Keratinocyte (primary cell): ENCODE data around the gene CASP9.
"Not testable (repeated sequence)": the region's sequence is repeated elsewhere in the genome, so short reads cannot be mapped to it uniquely, and the experiment has no call there.

Experiments
- EZH2 ChIP-seq: IDR thresholded peaks from one replicate; pipeline ENCODE4 v1.6.1; 2012; ENCODE audit warnings: inconsistent platforms, mild to moderate bottlenecking, low read length, moderate library complexity
- TF ChIP-seq, protein P1 (sequence below), 3 experiments: IDR thresholded peaks in 1 of 3; conservative IDR thresholded peaks in 1 of 3; optimal IDR thresholded peaks in 1 of 3; 2 replicates in 2 of 3; 3 replicates in 1 of 3; pipeline versions ENCODE3 to v1.5.1; 2011; ENCODE audit warnings: low read length in 3 of 3, mild to moderate bottlenecking in 3 of 3, moderate library complexity in 2 of 3, control low read depth in 1 of 3, inconsistent platforms in 1 of 3; ENCODE audit not compliant: insufficient read depth in 2 of 3; ENCODE audit errors: extremely low read depth in 1 of 3

DNA sequence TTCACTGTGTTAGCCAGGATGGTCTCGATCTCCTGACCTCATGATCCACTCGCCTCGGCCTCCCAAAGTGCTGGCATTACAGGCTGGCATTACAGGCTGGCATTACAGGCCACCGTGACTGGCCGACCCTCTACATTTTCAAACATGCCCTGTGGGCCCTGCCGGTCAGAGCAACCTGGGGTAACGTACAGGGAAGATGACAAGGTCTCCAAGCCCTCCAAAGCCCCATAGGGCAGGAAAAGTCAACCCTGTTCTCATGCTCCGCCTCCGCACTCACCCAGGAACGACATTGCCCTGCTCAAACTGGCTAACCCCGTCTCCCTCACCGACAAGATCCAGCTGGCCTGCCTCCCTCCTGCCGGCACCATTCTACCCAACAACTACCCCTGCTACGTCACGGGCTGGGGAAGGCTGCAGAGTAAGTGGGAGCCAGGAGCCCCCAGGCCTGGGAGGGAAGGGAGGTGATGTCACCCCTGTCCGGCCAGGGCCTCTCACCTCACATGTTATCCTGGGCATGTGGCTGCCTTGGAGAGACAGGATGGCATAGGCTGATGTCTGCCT is 41.0 kb downstream of the CASP9 start:
- TF ChIP-seq, protein P1, sequence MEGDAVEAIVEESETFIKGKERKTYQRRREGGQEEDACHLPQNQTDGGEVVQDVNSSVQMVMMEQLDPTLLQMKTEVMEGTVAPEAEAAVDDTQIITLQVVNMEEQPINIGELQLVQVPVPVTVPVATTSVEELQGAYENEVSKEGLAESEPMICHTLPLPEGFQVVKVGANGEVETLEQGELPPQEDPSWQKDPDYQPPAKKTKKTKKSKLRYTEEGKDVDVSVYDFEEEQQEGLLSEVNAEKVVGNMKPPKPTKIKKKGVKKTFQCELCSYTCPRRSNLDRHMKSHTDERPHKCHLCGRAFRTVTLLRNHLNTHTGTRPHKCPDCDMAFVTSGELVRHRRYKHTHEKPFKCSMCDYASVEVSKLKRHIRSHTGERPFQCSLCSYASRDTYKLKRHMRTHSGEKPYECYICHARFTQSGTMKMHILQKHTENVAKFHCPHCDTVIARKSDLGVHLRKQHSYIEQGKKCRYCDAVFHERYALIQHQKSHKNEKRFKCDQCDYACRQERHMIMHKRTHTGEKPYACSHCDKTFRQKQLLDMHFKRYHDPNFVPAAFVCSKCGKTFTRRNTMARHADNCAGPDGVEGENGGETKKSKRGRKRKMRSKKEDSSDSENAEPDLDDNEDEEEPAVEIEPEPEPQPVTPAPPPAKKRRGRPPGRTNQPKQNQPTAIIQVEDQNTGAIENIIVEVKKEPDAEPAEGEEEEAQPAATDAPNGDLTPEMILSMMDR (optimal IDR thresholded peaks at IDR 0.05 in 1 of 3, IDR thresholded peaks at IDR 0.05 in 1 of 3, conservative IDR thresholded peaks at IDR 0.05 in 1 of 3; ENCODE audit: extremely low read depth in 1 of 3, insufficient read depth in 2 of 3, low read length in 3 of 3), result not testable (repeated sequence)
- not testable (repeated sequence) for TF ChIP-seq EZH2
